Measurements from ENCODE around the gene PPIF.

Gene PPIF

DNA sequence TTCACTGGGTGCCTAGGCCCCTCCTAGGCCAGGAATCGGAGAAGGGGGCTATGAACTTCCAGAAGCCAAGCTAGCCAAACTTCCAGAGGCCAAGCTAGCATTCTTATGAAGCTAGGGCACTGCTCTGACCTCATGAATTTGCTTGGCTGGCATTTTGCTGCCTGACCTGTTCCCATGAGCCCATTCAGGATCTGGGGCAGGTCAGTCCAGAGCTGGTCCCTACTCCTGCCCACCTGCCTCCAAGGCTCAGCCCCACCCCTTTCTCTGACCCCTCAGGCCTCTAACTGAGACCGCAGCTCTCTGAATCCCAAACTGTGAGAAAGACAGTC is 1.3 kb upstream of the PPIF start:
- FAIRE-seq: no peak
- no peak for DNase-seq (ENCODE audit: extremely low spot score, insufficient read length, low read depth)

DNA sequence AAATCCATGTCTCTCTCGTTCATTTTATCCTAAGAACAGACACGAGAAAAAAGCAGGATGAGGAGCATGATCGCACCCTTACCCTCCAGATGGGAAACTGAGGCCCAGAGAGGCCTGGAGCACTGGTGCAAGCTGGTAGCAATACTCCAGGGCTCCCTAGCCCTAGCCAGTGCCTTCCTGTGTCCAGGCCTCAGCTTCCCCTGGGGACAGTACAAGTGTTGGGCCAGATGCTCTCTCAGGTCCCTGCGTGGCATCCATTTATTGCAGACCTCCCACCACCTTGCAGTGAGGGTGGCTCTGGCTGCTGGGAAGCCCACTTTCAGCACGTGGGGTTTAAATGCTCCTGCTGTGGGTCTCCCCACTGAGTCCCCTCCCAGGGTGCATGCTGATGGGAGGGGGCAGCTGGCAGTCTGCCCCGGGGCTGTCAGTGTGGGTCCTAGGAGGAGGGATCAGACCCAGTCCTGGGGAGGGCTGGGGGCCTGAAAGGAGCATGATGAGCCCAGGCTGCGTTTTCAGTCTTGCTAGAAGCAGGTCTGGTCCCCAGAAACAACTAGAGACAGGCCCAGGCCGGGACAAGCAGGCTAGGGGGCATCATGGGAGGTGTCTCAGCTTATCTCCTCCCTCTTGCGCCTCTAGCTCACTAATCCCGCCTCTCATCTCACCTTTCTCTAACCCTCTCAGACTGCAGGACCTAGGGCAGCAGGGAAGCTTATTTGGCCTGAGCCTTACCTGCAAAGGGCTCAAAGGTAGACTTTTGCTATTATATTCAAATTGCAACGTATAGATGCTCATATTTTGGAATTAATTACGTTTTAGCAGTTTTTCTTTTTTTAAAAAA is 662 bp upstream of the PPIF start:
- FAIRE-seq (no peak), DNase-seq (ENCODE audit: extremely low spot score, insufficient read length, low read depth) (no peak)

DNA sequence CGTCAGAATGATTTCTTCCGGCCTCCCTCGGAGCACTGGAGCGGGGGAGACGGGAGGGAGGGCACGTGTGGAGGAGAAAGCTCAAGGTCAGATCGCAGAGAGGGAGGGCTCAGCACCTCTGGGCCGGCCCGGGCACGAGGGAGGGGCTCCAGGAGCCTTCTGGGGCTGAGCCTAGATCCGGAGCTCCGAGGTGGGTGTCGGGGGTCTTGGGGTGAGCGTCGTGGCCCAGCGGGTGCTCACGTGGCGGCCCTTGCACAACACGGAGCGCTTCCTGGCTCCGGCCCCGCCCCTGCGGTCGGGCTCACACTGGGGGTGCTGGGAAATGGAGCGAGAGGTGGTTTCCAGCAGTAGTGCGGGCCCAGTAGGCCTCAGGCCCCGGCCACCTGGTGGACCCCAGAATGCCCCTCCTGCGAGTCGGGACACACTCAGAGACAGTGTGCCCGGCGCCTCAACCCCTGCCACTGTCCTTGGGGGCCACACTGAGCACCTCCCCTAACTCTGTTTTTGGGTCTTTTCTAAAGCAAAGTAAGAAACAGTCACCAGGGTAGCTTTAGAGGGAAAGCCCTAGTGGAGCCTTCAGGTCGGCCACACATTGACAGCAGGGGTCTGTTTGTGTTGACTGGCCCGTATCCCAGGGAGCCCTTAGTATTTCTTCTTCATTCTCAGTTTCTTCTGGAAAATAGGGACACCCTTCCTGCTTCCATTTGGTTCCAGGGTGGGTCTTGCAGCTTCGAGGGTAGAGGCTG is 798 bp downstream of the PPIF start:
- peak; percentile 67 for FAIRE-seq
- peak; percentile 62 for DNase-seq (ENCODE audit: extremely low spot score, insufficient read length, low read depth)

DNA sequence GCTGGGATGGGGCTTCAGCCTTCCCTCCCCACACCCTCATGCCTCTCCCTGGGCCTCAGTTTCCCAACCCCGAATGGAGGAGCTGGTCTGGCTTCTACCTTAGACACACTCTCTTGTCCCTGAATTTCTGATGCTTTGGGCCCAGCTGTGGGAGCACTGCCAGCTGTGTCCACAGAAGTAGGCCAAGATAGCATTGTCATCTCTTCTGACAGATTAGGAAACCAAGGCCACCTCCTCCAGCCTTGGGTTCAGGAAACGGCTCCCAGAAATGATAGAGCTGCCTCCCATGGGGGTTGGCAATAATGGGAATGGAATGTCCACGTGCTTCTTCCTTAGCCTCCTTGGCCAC is 1.3 kb downstream of the PPIF start:
- FAIRE-seq (no peak), DNase-seq (ENCODE audit: extremely low spot score, insufficient read length, low read depth) (no peak)

DNA sequence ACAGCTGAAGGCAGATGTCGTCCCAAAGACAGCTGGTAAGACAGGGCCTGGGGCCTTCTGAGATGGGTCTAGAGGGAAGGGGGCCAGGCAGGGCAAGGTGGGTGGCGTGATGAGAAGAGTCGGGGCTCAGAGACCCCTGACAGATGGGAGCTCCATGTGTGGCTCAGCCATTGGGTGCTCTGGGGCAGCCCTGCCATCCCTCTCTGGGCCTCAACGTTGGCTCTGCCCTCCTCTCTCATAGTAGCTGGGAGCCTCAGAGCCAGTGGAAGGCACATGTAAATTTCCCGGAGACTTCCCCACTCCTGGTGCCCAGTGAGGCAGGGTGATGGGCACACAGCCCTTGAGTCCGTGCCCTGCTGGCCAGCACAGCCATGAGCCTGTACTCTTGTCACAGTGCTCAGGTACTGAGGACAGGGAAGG is 1.8 kb downstream of the PPIF start:
- no peak for DNase-seq (ENCODE audit: extremely low spot score, insufficient read length, low read depth)
- no peak for FAIRE-seq

DNA sequence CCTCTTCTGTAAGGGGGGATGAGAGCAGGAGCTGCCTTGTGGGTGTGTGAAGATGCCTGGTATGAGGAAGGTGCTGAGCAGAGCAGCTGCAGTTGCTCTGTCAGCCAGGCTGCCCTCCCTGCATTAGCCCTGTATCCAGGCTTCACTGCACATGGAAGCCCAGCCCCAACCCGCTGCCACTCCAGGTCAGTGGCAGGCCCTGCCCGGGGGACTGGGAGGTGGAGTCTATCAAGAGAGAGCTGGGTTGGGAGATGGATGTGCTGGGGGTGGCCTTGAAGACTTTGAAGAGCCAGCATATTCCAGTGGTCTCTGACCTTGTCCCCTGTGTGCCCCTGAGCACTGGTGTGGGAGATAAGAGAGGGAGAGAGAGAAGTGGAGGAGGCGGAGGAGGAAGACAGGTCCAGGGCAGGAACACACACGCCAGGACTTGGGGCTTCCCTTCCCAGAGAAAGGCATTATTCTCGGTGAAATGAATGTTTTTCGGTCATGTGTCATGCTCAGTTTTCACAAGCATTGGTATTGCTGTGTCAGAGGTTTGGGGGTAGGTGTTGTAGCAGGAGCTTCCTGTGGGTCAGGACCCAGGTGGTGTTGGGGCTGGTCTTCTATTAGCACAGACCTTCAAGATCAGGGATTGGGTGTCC is 2.6 kb downstream of the PPIF start:
- FAIRE-seq (no peak), DNase-seq (ENCODE audit: extremely low spot score, insufficient read length, low read depth) (no peak)

DNA sequence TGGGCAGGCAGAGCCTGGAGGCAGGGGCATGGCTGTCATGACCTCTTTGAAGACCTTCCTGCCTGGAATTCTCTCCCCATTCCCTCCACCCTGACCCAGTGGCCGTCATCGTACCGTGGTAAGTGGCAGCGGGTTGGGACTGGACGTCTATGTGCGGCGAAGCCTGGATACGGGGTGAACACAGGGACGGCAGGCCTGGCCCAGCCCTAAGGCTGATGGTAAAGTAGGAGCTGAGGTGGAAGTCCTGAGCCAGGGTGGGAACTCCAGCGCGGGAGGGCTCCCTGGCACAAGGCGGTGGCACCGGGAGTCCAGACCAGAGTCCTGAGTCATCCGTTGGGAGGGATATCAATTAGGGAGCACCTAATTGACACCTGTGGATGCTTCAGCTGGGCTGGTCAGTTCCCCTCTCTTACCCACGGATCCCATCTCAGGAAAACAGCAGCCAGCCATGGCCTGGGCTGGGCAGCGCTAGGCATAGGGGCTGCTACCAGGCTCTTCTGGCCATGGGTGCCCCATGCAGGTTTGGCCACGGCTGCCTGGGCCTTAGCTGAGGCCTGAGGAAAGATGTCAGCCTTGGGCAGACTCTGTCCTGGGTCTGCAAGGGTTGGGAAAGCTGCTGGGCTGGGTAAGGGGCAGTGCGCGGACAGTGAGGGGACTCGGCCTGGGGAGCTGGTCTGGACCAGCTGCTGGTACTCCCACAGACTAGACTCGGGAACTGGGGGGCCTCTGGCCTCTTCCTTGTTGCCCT is 3.3 kb downstream of the PPIF start:
- no peak for FAIRE-seq

DNA sequence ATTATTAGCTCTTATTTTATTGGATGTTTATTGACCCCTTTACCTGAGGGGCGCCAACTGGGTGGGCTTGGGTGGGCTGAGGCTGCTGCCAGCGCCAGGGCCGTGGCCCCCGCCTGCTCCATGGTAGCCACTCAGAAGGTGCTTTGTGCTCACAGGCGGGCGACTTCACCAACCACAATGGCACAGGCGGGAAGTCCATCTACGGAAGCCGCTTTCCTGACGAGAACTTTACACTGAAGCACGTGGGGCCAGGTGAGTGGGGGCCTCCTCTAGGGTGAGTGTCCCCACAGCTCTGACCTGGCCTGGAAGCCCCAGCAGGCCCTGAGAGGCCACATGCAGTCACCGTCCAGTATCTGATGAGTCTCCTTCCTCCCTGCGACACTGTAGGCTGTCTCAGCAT is 4.1 kb downstream of the PPIF start:
- no peak for DNase-seq (ENCODE audit: extremely low spot score, insufficient read length, low read depth)
- FAIRE-seq: no peak

More for the DNA sequence above, 3.3 kb downstream of the PPIF start:
- no peak for DNase-seq (ENCODE audit: extremely low spot score, insufficient read length, low read depth)

DNA sequence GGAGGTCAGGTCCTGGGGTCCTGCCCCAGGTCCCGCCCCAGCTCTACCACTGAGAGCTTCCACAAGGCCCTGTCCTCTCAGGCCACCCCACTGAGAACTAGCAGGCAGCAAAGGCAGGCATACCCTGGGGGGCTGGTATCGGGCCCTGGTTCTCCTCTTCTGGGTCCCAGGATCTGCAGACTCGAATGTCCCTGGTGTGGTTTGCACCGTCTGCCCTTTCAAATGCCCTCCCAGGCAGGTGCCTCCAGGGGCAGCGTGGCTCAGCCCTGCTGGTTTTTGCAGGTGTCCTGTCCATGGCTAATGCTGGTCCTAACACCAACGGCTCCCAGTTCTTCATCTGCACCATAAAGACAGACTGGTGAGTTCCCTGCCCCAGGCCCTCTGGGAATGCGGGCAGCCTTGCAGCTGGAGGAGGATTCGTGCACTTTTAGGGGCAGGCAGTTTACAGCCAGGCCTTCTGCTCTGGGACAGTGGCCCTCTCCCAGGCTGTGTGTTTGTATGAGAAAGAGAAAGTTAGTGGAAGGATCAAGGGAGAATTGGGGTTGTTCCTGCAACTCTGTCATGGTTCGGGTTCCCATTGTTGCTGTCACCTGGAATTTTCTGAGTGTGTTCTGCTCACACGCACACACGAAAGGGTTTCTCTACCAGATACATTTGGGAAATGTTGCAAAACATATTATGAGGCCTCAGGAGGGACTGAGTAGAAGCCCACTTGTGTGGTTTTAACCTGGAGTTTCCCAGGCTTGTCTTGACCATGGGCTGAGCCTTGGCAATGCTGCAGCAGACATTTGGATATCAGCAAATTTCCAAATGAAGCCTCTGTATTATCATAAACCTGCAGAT is 5.0 kb downstream of the PPIF start:
- no peak for FAIRE-seq
- no peak for DNase-seq (ENCODE audit: extremely low spot score, insufficient read length, low read depth)

DNA sequence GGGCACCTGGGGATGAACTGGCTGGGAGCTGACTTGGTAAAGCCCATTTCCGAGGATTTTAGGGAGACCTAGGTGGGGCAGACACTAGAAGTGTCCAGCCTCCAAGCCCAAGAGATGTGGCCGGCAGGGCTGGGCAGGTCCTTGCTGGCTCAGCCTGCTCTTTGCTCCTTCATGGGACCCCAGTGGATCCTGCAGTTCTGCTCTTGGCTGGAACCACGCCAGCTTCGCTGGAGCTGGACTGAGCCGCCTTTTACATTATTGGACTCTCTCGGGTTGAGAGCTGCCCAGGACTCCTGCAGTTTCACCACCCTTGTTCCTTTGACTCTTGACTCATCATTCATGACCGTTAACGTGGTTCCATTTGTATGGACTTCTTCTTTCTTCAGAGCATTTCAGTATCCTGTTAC is 5.7 kb downstream of the PPIF start:
- FAIRE-seq: no peak
- DNase-seq (ENCODE audit: extremely low spot score, insufficient read length, low read depth): no peak

DNA sequence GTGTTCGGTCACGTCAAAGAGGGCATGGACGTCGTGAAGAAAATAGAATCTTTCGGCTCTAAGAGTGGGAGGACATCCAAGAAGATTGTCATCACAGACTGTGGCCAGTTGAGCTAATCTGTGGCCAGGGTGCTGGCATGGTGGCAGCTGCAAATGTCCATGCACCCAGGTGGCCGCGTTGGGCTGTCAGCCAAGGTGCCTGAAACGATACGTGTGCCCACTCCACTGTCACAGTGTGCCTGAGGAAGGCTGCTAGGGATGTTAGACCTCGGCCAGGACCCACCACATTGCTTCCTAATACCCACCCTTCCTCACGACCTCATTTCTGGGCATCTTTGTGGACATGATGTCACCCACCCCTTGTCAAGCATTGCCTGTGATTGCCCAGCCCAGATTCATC is 6.5 kb downstream of the PPIF start:
- FAIRE-seq (no peak), DNase-seq (ENCODE audit: extremely low spot score, insufficient read length, low read depth) (no peak)

DNA sequence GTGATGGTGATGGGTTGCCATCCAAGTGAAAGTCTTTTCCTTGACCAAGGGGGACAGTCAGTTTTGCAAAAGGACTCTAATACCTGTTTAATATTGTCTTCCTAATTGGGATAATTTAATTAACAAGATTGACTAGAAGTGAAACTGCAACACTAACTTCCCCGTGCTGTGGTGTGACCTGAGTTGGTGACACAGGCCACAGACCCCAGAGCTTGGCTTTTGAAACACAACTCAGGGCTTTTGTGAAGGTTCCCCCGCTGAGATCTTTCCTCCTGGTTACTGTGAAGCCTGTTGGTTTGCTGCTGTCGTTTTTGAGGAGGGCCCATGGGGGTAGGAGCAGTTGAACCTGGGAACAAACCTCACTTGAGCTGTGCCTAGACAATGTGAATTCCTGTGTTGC is 6.9 kb downstream of the PPIF start:
- FAIRE-seq (peak; percentile 12), DNase-seq (ENCODE audit: extremely low spot score, insufficient read length, low read depth) (no peak)

DNA sequence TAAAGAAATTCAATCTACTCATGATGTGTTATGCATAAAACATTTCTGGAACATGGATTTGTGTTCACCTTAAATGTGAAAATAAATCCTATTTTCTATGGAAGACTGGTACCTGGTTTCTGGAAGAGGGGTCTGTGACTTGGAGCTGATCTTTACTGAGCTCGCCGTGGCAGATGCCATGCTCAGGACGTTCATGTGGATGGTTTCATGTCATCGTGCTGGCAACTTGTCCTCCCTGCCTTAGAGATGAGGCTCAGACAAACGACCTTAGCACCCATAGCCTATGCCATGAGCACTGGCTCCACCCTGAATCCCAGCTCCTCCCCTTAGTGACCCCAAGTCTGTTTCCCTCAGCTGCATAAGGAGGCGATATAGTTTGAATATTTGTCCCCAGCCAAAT is 7.3 kb downstream of the PPIF start:
- no peak for FAIRE-seq
- DNase-seq (ENCODE audit: extremely low spot score, insufficient read length, low read depth): no peak

DNA sequence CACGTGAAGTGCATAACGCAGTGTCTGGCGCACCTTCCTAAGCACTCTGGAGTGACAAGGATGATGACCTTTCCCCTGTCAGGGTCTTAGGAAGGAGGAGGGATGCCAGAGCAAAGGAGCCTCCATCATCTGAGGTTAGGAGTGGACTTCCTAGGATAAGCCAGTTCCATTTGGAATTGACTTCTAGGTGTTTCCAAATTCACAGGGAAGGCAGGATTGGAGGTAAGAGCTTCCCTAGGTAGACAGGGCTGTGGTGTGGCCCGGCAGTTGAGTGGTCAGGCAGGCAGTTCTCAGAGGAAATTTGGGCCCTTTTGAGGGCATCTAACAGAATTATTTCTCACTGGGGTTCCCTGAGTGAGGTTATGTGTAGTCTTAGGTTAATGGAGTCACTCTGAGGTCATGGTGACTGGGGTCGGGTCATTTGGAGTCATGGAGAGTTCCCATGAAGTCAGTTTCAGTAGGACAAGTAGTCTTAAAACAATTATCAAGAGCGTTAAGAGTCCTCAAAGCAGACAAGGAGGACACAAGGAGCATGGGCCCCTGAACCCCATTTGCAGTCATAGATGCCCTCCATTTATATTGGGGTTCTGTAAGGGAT is 8.2 kb downstream of the PPIF start:
- DNase-seq (ENCODE audit: extremely low spot score, insufficient read length, low read depth): no peak
- no peak for FAIRE-seq

DNA sequence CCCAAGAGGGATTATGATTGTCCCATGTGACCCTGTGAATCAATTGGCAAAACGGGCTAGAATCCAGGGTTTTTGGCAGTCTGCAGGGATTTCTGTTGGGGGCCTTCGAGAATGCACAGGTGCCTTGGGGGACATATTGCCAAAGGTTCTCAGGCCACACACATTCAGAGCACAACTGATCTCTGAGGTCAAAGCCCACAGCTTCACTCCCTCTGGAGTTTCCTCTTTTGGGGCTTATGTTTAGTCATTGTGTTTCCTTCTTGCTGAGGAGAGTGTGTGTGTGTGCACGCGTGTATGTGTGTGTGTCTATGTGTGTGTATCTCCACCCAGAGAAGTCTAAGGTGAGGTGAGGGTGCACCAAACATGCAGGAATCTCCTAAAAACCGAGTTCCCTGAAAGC is 8.8 kb downstream of the PPIF start:
- DNase-seq (ENCODE audit: extremely low spot score, insufficient read length, low read depth) (no peak), FAIRE-seq (no peak)

DNA sequence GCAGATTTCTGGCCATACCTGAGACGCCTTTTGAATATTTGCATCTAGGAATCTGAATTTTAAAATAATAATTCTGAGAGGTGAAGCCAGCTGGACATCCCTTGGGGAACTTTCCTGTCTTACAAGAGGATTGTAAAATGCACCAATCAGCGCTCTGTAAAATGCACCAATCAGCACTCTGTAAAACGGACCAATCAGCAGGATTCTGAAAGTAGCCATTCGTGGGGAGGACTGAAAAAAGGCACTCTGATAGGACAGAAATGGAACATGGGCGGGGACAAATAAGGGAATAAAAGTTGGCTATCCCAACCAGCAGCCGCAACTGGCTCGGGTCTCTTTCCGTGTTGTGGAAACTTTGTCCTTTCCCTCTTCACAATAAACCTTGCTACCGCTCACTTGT is 9.9 kb downstream of the PPIF start:
- DNase-seq (ENCODE audit: extremely low spot score, insufficient read length, low read depth): no peak
- no peak for FAIRE-seq

DNA sequence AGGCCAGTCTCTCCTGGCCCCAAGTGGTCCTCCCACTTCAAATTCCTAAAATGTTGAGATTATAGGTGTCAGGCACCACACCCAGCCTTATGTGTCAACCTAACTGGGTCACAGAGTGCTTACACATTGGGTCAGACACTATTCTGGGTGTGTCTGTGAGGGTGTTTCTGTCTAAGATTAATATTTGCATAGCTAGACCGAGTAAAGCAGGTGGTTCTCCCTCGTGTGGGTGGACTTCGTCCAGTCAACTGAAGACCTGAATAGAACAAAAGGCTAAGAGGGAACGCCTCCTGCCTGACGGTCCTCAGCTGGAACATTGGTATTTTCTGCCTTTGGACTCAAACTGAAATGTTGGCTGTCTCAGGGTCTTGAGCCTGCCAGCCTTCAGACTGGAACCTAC is 11.5 kb downstream of the PPIF start:
- DNase-seq (ENCODE audit: extremely low spot score, insufficient read length, low read depth): no peak
- no peak for FAIRE-seq

DNA sequence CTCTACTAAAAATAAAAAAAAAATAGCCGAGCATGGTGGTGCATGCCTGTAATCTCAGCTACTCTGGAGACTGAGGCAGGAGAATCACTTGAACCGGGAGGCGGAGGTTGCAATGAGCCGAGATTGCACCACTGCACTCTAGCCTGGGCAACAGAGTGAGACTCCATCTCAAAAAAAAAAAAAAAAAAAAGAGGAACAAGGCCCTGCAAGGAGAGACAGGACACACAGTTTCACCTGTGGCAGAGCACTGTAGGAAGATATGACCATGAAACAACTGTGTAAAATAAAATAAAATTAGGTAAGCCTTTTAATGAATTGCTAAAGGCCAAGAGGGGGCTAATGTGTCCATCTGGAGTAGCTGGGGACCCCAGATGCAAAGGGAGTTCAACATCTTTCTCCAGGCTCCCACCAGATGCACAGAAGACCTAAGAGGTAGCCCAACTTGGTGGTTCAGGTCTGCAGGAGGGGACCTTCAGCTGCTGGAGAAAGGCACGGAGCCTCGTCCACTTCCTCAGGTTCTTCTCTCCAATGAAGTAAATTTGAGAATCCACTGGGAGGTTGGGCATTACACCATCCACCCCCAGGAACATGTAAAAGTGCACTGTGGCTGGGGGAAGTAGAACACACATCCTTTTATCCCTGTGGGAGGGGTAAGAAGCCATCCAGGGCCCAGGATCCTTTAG is 12.7 kb downstream of the PPIF start:
- FAIRE-seq (no peak), DNase-seq (ENCODE audit: extremely low spot score, insufficient read length, low read depth) (no peak)
